Fibroblast of lung (primary cell): Measurements from ENCODE around the gene SLC9A3. TPM values are rescaled to one million over a fixed set of nuclear protein-coding genes. Genes with fewer than 3 reads are reported as not detected.

Source experiments
- DNase-seq, 2 donors: peaks; one replicate each; pipeline versions ENCODE4 v3.0.0 to v3.0.0-alpha.2; 2010; ENCODE audit warnings: low read depth in 2 of 2
- H2AFZ ChIP-seq: 2 replicates; pipeline ENCODE4 v1.5.1; 2012; ENCODE audit warnings: low read length, control low read depth, inconsistent platforms
- H3K27ac ChIP-seq: 2 replicates; pipeline ENCODE4 v1.5.1; 2011; ENCODE audit warnings: low read length, control low read depth; ENCODE audit not compliant: insufficient read depth
- H3K27me3 ChIP-seq: 2 replicates; pipeline ENCODE4 v1.5.1; 2011; ENCODE audit warnings: mild to moderate bottlenecking, low read length; ENCODE audit not compliant: control insufficient read depth, insufficient read depth
- H3K36me3 ChIP-seq: 2 replicates; pipeline ENCODE4 v1.5.1; 2011; ENCODE audit warnings: low read length; ENCODE audit not compliant: control insufficient read depth, insufficient read depth
- H3K4me1 ChIP-seq: 2 replicates; pipeline ENCODE4 v1.5.1; 2011; ENCODE audit warnings: low read length; ENCODE audit not compliant: control insufficient read depth, insufficient read depth; ENCODE audit errors: extremely low read depth
- H3K4me2 ChIP-seq: 2 replicates; pipeline ENCODE4 v1.5.1; 2011; ENCODE audit warnings: low read length, control low read depth; ENCODE audit not compliant: insufficient read depth; ENCODE audit errors: extremely low read depth
- H3K4me3 ChIP-seq, 4 experiments: fragments of 200-600 bp in 1 of 4; sonication (generic) in 1 of 4; replicated peaks in 1 of 4; 2 replicates each; pipeline ENCODE4 v1.5.1; 2011 to 2016; ENCODE audit warnings: low read length in 4 of 4, low read depth in 3 of 4, mild to moderate bottlenecking in 3 of 4, control low read depth in 2 of 4, inconsistent platforms in 1 of 4, mixed read lengths in 1 of 4; ENCODE audit not compliant: insufficient read depth in 1 of 4; ENCODE audit errors: control extremely low read depth in 1 of 4
- H3K79me2 ChIP-seq: 2 replicates; pipeline ENCODE4 v1.5.1; 2012; ENCODE audit warnings: mild to moderate bottlenecking, low read length, inconsistent platforms; ENCODE audit not compliant: control insufficient read depth, insufficient read depth
- H3K9ac ChIP-seq: 2 replicates; pipeline ENCODE4 v1.5.1; 2011; ENCODE audit warnings: mild to moderate bottlenecking, low read length, control low read depth; ENCODE audit not compliant: insufficient read depth
- H3K9me3 ChIP-seq: 2 replicates; pipeline ENCODE4 v1.5.1; 2012; ENCODE audit warnings: low read depth, low read length; ENCODE audit not compliant: control insufficient read depth, insufficient read depth
- H4K20me1 ChIP-seq: 2 replicates; pipeline ENCODE4 v1.5.1; 2011; ENCODE audit warnings: low read length; ENCODE audit not compliant: control insufficient read depth, insufficient read depth; ENCODE audit errors: extremely low read depth
- EZH2 ChIP-seq: IDR thresholded peaks from 2 replicates; pipeline ENCODE4 v1.5.1; 2012; ENCODE audit warnings: low read length, control low read depth, mild to moderate bottlenecking; ENCODE audit errors: missing control alignments
- polyA plus RNA-seq, 2 donors: library from polyadenylated mRNA; depleted of rRNA in 1 of 2; stranded (reverse) in 1 of 2; unstranded in 1 of 2; fragments of >200 nt; gene quantifications; 2 replicates each; pipeline ENCODE4 v1.2.1, GENCODE V29; 2011 to 2012; ENCODE audit warnings: missing spikeins in 1 of 2
- total RNA-seq: library from RNA; depleted of rRNA; stranded (reverse); fragments of >200 nt; gene quantifications from 2 replicates; pipeline ENCODE4 v1.2.1, GENCODE V29; 2014
- TF ChIP-seq, protein P1 (sequence below), 2 donors: IDR thresholded peaks in 1 of 2; conservative IDR thresholded peaks in 1 of 2; 1 replicate in 1 of 2; 2 replicates in 1 of 2; pipeline ENCODE4 v1.5.1; 2011 to 2012; ENCODE audit warnings: low read length in 2 of 2, control low read depth in 1 of 2, inconsistent platforms in 1 of 2, low read depth in 1 of 2, mild to moderate bottlenecking in 1 of 2

The SLC9A3 gene
- total and polyA plus RNA-seq, 2 donors (not counting 1 experiment from before 2014, with no cell fraction given) = 0.50 to 0.84 TPM

DNA sequence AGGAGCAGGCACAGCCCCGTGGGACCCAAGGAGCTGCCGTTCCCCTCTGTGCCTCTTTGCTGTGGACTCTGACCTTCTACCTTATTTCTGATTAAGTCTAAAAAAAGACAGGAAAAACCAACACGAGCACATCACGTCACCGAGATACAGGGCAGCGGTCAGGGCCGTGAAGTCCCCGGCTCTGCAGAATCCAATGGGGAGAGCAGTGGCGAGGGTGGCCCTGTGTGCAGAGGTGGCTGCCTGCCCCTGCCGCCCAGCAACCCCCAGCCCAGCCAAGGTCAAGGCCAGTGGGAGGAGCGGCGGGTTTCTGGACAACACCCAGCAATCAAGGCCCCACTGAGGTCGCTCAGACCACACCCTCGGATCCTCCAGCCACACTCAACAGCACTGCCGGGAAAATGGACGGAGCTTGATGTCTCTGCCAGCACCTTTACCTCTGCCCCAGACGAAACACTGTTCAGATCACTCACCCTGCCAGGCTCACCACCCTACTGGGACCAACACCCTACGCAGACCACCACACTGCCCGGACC is 32.7 kb upstream of the SLC9A3 start:
- H3K4me3 ChIP-seq = no peak overlapping the region
- H3K9ac ChIP-seq = no peak overlapping the region
- H3K4me2 ChIP-seq = no peak overlapping the region
- H3K36me3 ChIP-seq = no peaks in the 10 kb centered on the region
- H3K9me3 ChIP-seq = no peaks in the 10 kb centered on the region
- H3K27me3 ChIP-seq = peaks cover 3% of the 10 kb centered on the region
- no peak for TF ChIP-seq EZH2
- TF ChIP-seq, protein P1, sequence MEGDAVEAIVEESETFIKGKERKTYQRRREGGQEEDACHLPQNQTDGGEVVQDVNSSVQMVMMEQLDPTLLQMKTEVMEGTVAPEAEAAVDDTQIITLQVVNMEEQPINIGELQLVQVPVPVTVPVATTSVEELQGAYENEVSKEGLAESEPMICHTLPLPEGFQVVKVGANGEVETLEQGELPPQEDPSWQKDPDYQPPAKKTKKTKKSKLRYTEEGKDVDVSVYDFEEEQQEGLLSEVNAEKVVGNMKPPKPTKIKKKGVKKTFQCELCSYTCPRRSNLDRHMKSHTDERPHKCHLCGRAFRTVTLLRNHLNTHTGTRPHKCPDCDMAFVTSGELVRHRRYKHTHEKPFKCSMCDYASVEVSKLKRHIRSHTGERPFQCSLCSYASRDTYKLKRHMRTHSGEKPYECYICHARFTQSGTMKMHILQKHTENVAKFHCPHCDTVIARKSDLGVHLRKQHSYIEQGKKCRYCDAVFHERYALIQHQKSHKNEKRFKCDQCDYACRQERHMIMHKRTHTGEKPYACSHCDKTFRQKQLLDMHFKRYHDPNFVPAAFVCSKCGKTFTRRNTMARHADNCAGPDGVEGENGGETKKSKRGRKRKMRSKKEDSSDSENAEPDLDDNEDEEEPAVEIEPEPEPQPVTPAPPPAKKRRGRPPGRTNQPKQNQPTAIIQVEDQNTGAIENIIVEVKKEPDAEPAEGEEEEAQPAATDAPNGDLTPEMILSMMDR (conservative IDR thresholded peaks at IDR 0.05 in 1 of 2, IDR thresholded peaks at IDR 0.05 in 1 of 2; ENCODE audit: low read depth in 1 of 2, low read length in 2 of 2) = no peak
- no peak overlapping the region for H3K27ac ChIP-seq
- no peak for DNase-seq
- H3K4me1 ChIP-seq = no peaks in the 10 kb centered on the region
- H4K20me1 ChIP-seq = no peaks in the 10 kb centered on the region
- H3K79me2 ChIP-seq = no peaks in the 10 kb centered on the region
- no peak overlapping the region for H2AFZ ChIP-seq

DNA sequence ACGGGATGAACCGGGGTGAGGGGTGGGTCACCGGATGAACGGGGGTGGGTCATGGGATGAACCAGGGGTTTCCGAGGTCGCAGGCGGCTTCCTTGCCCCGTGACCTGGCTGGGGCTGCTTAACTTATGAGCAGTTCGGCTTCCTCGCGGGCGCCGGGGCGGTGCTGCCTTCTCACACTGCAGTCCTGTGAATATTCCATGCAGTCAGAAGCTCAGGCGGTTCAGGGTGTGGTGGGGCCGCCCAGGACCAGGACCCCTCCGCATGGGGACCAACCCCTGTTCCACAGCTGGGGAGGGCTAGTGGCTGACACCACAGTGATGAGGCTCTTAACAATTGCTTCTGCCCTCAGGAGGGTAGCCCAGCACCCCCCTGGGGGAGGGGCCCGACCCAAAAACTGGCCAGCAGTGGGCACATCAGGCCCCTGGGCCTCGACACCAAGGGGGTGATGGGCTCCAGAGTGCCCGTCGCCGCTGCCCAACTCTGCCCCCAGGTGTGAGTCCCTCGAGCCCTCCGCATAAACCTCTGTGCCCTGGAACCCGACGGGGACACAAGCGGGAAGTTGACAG is 30.9 kb upstream of the SLC9A3 start:
- H3K4me3 ChIP-seq = no peak overlapping the region
- DNase-seq = no peak

DNA sequence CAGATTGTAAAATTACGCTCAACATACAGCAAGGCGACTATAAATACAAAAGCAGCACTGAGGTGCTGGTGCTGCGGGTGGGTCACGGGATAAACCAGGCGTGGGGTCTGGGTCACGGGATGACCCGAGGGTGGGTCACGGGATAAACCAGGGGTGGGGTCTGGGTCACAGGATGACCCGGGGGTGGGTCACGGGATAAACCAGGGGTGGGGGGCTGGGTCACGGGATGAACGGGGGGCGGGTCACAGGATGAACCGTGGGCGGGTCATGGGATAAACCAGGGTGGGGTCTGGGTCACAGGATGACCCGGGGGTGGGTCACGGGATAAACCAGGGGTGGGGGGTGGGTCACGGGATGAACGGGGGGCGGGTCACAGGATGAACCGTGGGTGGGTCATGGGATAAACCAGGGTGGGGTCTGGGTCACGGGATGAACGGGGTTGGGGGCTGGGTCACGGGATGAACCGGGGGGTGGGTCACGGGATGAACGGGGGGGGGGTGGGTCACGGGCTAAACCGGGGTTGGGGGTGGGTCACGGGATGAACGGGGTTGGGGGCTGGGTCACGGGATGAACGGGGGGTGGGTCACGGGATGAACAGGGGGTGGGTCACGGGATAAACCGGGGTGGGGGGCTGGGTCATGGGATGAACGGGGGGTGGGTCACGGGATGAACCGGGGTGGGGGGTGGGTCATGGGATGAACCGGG is 30.2 kb upstream of the SLC9A3 start:
- TF ChIP-seq, protein P1 (conservative IDR thresholded peaks at IDR 0.05 in 1 of 2, IDR thresholded peaks at IDR 0.05 in 1 of 2; ENCODE audit: low read depth in 1 of 2, low read length in 2 of 2) = no peak
- no peak for TF ChIP-seq EZH2
- no peak overlapping the region for H3K4me3 ChIP-seq
- no peaks in the 10 kb centered on the region for H3K9me3 ChIP-seq
- no peak overlapping the region for H3K9ac ChIP-seq
- H3K79me2 ChIP-seq = no peaks in the 10 kb centered on the region
- no peak for DNase-seq
- H3K27me3 ChIP-seq = no peaks in the 10 kb centered on the region
- H3K27ac ChIP-seq = no peak overlapping the region
- H2AFZ ChIP-seq = no peak overlapping the region
- no peak overlapping the region for H3K4me2 ChIP-seq
- no peaks in the 10 kb centered on the region for H3K36me3 ChIP-seq
- H4K20me1 ChIP-seq = no peaks in the 10 kb centered on the region
- H3K4me1 ChIP-seq = no peaks in the 10 kb centered on the region

More for the DNA sequence above, 30.9 kb upstream of the SLC9A3 start:
- H3K9me3 ChIP-seq = no peaks in the 10 kb centered on the region
- H3K36me3 ChIP-seq = no peaks in the 10 kb centered on the region
- H4K20me1 ChIP-seq = no peaks in the 10 kb centered on the region
- no peak overlapping the region for H3K27ac ChIP-seq
- no peaks in the 10 kb centered on the region for H3K27me3 ChIP-seq
- no peaks in the 10 kb centered on the region for H3K4me1 ChIP-seq
- no peaks in the 10 kb centered on the region for H3K79me2 ChIP-seq
- no peak overlapping the region for H3K9ac ChIP-seq
- no peak for TF ChIP-seq EZH2
- TF ChIP-seq, protein P1 (conservative IDR thresholded peaks at IDR 0.05 in 1 of 2, IDR thresholded peaks at IDR 0.05 in 1 of 2; ENCODE audit: low read depth in 1 of 2, low read length in 2 of 2) = no peak
- H3K4me2 ChIP-seq = no peak overlapping the region
- H2AFZ ChIP-seq = no peak overlapping the region
